IPS-NIHi7 (cell line): ENCODE data around the gene IKZF3.
"Not testable (repeated sequence)": the region's sequence is repeated elsewhere in the genome, so short reads cannot be mapped to it uniquely, and the experiment has no call there.

Experiments
- DNase-seq: peaks from one replicate; pipeline ENCODE4 v3.0.0; 2012; ENCODE audit warnings: mixed read lengths; ENCODE audit errors: extremely low spot score

IKZF3 gene

GRCh38 chr17:39781031-39781860 lies 82.9 kb downstream of the IKZF3 start:
- no peak for DNase-seq

DNA sequence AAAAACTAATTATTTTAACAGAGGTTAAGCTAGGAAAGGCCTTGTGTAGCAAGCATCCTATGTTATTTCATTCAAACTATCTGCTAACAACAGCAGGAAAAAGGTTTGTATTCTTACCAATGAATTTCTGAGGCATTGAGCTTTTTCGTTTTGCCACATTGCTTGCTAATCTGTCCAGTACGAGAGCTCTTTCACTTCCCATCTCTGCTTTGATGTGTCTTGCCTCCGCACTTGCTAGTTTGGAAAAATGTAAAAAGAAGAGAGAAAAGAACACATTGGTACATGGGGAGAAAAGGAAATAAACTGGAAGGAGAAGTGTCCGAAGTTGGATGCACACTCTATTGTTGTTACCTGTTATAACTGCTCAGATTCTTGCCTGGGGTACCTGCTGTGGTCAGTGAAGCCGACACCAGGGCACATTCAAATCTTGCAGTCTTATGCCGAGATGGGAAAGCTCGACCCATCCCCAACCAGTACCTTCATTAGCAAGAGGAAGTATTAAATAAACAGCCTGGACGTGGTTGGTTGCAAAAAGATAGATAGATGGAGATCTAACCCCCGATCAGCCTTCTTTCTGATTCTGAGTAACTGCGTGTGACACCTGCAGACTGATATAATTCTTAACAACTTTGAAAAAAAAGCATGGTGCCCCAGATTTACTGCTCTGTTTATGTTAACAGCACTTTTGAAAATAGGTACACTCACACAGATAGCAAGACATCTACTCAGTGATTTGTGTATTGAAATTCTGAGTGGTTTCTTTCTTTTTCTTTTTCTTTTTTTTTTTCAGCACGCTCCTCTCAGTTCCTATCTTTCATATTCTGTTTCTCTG lies 86.4 kb downstream of the IKZF3 start:
- DNase-seq: no peak

GRCh38 chr17:39776252-39776651 lies 87.9 kb downstream of the IKZF3 start:
- no peak for DNase-seq

- DNase-seq: no peak
Observed at GRCh38 chr17:39775031-39775430, 89.1 kb downstream of the IKZF3 start.

- no peak for DNase-seq
Observed at GRCh38 chr17:39774047-39774446, 90.1 kb downstream of the IKZF3 start.

DNA sequence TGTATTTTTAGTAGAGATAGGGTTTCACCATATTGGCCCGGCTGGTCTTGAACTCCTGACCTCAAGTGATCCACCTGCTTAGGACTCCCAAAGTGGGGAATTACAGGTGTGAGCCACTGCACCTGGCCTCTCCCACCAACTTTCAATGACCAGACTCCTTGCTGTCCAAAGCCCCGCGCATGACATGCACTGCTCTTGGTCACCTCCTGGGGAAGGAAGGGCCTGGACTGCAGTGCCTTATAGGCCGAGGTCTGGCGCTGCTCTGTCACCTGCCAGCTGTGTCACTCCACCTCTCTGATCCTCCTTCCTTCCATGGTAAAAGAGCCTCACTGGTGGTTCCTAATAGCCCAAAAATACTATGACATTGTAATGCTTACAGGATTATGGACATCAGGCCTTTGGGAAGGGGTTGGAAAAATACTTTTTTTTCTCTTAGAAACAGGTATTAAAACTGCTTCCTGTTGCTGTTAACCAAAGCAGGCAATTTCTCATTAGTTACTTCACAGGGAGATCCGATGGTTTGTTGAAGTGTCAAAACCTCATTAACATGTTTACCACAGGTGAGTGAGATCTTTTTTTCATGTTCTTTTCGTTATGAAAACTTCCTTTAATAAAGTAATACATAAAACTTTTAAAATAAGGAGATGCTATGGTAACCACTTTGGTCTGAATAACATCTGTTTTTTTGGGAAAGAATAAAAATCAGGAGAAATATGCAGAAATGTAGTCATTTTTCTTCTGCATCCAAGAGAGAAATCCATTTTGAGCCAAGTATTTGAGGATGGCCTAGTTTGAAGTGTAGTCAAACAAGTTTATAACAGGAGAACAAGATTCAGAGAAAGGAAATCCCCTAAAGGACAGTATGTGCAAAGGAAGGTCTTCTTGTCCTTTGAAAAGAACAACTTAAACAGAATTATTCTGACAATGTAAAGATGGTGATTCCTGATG lies 90.9 kb downstream of the IKZF3 start:
- no peak for DNase-seq

DNA sequence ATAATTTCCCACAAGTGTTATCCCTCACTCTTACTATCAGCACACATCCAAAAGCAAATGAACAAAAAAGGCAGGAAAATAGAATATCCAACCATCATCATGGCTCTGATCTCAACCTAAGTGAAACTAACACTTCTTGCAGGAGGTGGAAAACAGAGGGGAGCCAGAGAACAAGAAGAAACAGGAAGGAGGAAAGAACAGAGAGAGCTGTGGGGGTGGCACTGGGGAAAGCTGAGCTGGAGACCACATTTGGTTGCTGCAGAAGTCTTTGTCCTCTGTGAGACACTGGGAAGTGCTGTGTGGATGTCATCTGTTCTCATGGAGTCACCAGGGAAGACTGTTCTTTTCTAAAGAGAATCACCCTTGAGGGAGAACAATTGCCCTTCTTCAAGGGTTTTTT lies 91.7 kb downstream of the IKZF3 start:
- DNase-seq: no peak

- no peak for DNase-seq
Observed at GRCh38 chr17:39769974-39770587, 94.0 kb downstream of the IKZF3 start.

GRCh38 chr17:39767147-39767546 lies 97.0 kb downstream of the IKZF3 start:
- DNase-seq: no peak

DNA sequence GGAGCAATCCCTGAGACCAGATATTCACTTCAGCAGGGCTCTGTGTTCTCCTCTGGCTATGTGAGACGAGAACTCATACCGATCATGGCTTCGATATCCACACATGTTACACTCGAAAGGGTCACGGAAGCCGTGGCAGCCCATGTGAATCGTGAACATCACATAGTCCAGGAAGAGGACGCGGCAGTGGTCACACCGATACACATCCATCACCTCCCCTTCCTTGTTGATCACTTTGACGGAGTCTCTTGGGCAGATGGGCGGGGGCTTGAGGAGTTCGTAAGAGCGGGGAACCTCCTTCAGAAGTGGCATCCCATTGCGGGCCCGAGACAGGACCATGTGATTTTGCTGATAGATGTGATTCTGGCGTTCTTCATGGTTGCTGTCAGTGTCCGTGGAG lies 98.3 kb downstream of the IKZF3 start:
- no peak for DNase-seq

GRCh38 chr17:39765175-39765574 lies 98.9 kb downstream of the IKZF3 start:
- no peak for DNase-seq

DNA sequence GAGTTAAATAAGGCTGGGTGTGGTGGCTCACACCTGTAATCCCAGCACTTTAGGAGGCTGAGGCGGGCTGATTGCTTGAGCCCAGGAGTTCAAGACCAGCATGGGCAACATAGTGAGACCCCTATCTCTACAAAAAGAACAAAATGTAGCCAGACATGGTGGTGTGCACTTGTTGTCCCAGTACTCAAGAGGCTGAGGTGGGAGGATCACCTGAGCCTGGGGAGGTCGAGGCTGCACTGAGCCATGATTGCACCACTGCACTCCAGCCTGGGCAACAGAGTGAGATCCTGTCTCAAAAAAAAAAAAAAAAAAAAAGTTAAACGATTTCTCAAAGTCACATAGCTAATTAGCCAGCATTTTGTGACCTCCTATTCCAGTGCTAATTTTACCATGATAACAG lies 99.9 kb downstream of the IKZF3 start:
- DNase-seq: not testable (repeated sequence)

DNA sequence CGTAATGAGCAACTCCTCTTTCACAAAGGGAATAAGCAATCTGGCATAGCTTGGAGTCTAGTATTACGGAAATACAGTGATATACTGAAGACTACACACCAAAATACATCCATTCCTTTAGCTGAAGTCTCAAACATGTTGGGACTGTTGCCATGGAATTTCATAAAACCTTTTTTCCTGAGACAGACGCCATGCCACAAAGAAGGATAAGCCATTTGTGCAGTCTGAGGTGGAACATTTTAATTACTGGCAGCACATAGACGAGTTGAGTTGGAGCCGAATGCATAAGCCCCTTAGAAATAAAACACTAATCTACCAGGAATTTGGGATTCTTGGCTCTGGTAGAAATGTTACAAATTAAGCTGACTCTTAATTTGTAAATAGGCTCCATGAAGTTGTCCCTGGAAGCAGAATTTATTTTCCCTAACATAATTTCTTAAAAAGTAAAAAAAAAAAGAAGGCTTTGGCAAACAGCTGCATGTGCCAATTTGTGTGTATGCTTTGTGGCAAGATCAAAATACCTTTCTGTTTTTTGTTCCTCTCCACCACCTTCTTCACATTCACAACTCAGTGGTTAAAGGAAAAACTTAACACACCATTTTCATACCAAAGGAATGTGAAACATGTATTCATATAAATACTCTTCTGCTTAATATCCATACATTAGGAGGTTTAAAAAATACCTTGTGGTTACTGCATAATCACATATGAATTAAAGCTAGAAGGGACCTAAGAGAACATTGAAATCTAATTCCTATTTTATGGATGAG lies 100.9 kb downstream of the IKZF3 start:
- no peak for DNase-seq

DNA sequence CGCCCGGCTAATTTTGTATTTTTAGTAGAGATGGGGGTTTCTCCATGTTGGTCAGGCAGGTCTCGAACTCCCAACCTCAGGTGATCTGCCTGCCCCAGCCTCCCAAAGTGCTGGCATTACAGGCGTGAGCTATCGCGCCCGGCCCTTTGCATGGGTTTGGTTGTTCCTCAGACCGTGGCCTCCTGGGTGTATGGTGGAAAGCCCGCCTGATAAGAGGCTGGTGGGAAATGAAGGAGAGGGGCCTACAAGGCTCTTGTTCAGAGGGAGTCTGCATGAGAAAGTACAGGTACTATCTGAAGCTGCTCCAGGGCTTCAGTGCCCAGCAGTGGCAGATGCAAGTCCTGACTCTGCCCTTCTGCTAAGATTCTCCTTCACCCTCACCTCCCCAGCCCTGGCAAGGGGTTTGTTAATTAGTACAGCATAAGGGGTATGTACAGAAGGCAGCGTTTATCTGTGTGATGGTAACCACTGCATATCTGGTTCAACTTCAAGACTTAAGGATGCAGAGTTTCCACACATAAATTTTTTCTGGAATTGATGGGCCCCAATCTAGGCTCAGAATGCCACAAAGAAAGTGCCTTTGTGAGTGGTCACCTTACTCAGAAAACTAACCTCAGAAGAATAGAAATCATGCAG lies 102.1 kb downstream of the IKZF3 start:
- no peak for DNase-seq

DNA sequence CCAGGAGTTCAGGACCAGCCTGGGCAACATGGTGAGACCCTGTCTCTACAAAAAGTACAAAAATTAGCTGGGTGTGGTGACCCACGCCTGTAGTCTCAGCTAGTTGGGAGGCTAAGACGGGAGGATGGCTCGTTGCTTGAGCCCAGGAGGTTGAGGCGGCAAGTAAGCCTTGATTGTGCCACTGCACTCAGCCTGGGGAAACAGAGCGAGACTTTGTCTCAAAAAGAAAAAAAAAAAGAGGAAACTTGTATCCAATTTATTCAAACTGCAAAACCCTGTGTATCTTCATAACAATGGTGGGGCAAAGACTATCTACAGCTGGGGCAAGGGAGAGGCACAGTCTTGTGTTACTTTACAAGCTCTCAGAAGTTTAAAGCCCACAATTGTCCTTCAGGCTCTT lies 104.9 kb downstream of the IKZF3 start:
- no peak for DNase-seq

- no peak for DNase-seq
Observed at GRCh38 chr17:39757931-39758873, 105.9 kb downstream of the IKZF3 start.

- DNase-seq: no peak
Observed at GRCh38 chr17:39757176-39757662, 106.9 kb downstream of the IKZF3 start.

- DNase-seq: no peak
Observed at GRCh38 chr17:39756380-39757079, 107.6 kb downstream of the IKZF3 start.
